GM23248 (cell line): ENCODE data around the gene MX1. TPM values are rescaled to one million over a fixed set of nuclear protein-coding genes. Genes with fewer than 3 reads are reported as not detected.

Source experiments
- DNase-seq: peaks from one replicate; pipeline ENCODE4 v3.0.0-alpha.2; 2015
- H2AFZ ChIP-seq: fragments of 200-600 bp; sonication (generic); 2 replicates; pipeline ENCODE4 v1.6.1; 2016; ENCODE audit warnings: antibody characterized with exemption
- H3F3A ChIP-seq: fragments of 200-600 bp; sonication (generic); 2 replicates; pipeline ENCODE4 v1.6.1; 2016; ENCODE audit warnings: mild to moderate bottlenecking, antibody characterized with exemption, mixed run types; ENCODE audit not compliant: insufficient read depth
- H3K27ac ChIP-seq: fragments of 200-600 bp; sonication (generic); 2 replicates; pipeline ENCODE4 v1.5.1; 2016; ENCODE audit warnings: mild to moderate bottlenecking
- H3K27me3 ChIP-seq: fragments of 200-600 bp; sonication (generic); replicated peaks from 2 replicates; pipeline ENCODE4 v1.6.1; 2016; ENCODE audit warnings: mild to moderate bottlenecking; ENCODE audit not compliant: insufficient read depth
- H3K36me3 ChIP-seq: fragments of 200-600 bp; sonication (generic); 2 replicates; pipeline ENCODE4 v1.6.1; 2016; ENCODE audit warnings: low read depth, mild to moderate bottlenecking
- H3K4me1 ChIP-seq: fragments of 200-600 bp; sonication (generic); 2 replicates; pipeline ENCODE4 v1.6.1; 2016; ENCODE audit warnings: mild to moderate bottlenecking; ENCODE audit not compliant: insufficient read depth
- H3K4me2 ChIP-seq: fragments of 200-600 bp; sonication (generic); one replicate; pipeline ENCODE4 v1.6.1; 2016; ENCODE audit warnings: mild to moderate bottlenecking; ENCODE audit not compliant: unreplicated experiment
- H3K4me3 ChIP-seq: fragments of 200-600 bp; sonication (generic); 2 replicates; pipeline ENCODE4 v1.5.1; 2016; ENCODE audit warnings: mild to moderate bottlenecking
- H3K79me2 ChIP-seq: fragments of 200-600 bp; sonication (generic); 2 replicates; pipeline ENCODE4 v1.6.1; 2016; ENCODE audit warnings: mild to moderate bottlenecking; ENCODE audit not compliant: insufficient read depth
- H3K9ac ChIP-seq: fragments of 200-600 bp; sonication (generic); 2 replicates; pipeline ENCODE4 v1.6.1; 2016; ENCODE audit warnings: mild to moderate bottlenecking
- H3K9me2 ChIP-seq: fragments of 200-600 bp; sonication (generic); 2 replicates; pipeline ENCODE4 v1.6.1; 2016; ENCODE audit warnings: mixed run types, mild to moderate bottlenecking, moderate library complexity; ENCODE audit not compliant: insufficient read depth
- H3K9me3 ChIP-seq: fragments of 200-600 bp; sonication (generic); one replicate; pipeline ENCODE4 v1.6.1; 2017; ENCODE audit warnings: low read depth
- H4K20me1 ChIP-seq: fragments of 200-600 bp; sonication (generic); 2 replicates; pipeline ENCODE4 v1.6.0; 2016; ENCODE audit not compliant: insufficient read depth
- EZH2 ChIP-seq: fragments of 200-600 bp; sonication (generic); IDR thresholded peaks from 2 replicates; pipeline ENCODE4 v1.6.1; 2018; ENCODE audit warnings: antibody characterized with exemption, mild to moderate bottlenecking; ENCODE audit not compliant: insufficient read depth, poor library complexity, severe bottlenecking
- EZH2phosphoT487 ChIP-seq: fragments of 200-600 bp; sonication (generic); IDR thresholded peaks from 2 replicates; pipeline ENCODE4 v1.6.1; 2018; ENCODE audit warnings: antibody characterized with exemption, moderate library complexity, mild to moderate bottlenecking, low read depth; ENCODE audit not compliant: insufficient read depth
- WGBS, 2 experiments: methylation state at CpG; one replicate each; pipeline ENCODE4 v1.1.6; 2015 to 2017; ENCODE audit warnings: low lambda C conversion rate in 2 of 2, low coverage in 1 of 2; ENCODE audit errors: missing lambda C conversion rate in 2 of 2; 5-methylcytosine and 5-hydroxymethylcytosine counted together
- in situ Hi-C: fragments of 300-500 bp; cut with MboI; formaldehyde crosslinking; loops from 2 replicates; pipeline ENCODE4 v1.15.0; 2020
- polyA plus RNA-seq: library from polyadenylated mRNA; unstranded; fragments of >200 nt; fragmentation: Nextera tagmentation; extraction: Ambion mirVana; gene quantifications from 2 replicates; pipeline ENCODE4 v1.2.1, GENCODE V29; 2016
- total RNA-seq: library from RNA; depleted of rRNA; stranded (reverse); fragments of >200 nt; shearing (Covaris generic); gene quantifications from 2 replicates; pipeline ENCODE4 v1.2.3, GENCODE V29; 2014

MX1 gene
- total and polyA plus RNA-seq, 2 experiments from 2014 or later, result 1.6 to 1.9 TPM

- 78 to 80% methylated on average over 3 of the region's 3 CpGs for WGBS, 2 experiments
- in situ Hi-C loops, result no loop called here
- H3K36me3 ChIP-seq, result no peaks in the 10 kb centered on the region
- H3K9ac ChIP-seq, result no peak overlapping the region
- H3K79me2 ChIP-seq, result no peaks in the 10 kb centered on the region
- H2AFZ ChIP-seq, result no peak overlapping the region
- H3K4me2 ChIP-seq, result no peak overlapping the region
- H3K27ac ChIP-seq, result no peak overlapping the region
- no peak for DNase-seq
- TF ChIP-seq EZH2phosphoT487 (no peak), EZH2 (no peak)
- H3K9me3 ChIP-seq, result no peaks in the 10 kb centered on the region
- no peaks in the 10 kb centered on the region for H3K9me2 ChIP-seq
- no peaks in the 10 kb centered on the region for H3K27me3 ChIP-seq
- H3K4me1 ChIP-seq, result no peaks in the 10 kb centered on the region
- no peak overlapping the region for H3K4me3 ChIP-seq
- no peaks in the 10 kb centered on the region for H3F3A ChIP-seq
- H4K20me1 ChIP-seq, result no peaks in the 10 kb centered on the region
Measured at GRCh38 chr21:41447356-41447755, 21.3 kb downstream of the MX1 start.

DNA sequence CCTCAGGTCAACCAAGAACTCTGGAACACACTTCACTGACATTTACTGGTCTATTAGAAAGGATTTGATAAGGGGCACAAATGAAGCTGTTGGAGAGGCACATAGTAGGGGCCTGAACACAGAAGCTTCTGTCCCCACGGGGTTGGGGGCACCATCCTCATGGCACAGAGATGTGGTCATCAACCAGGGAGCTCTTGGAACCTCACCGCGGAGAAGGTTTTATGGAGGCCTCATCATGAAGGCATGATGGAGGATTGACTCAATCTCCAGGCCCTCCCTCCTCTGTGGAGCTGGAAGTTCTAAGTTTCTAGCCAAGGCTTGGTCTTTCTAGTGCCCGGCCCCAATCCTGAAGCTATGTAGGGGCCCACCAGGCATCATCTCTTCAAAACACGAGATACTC, 23.6 kb downstream of the MX1 start:
- DNase-seq, result no peak
- Histone ChIP-seq H3K9me3 (no peaks in the 10 kb centered on the region), H4K20me1 (no peaks in the 10 kb centered on the region), H3F3A (no peaks in the 10 kb centered on the region), H3K27ac (no peak overlapping the region), H3K36me3 (no peaks in the 10 kb centered on the region), H3K4me2 (no peak overlapping the region), H2AFZ (no peak overlapping the region), H3K9me2 (no peaks in the 10 kb centered on the region), H3K27me3 (no peaks in the 10 kb centered on the region), H3K79me2 (no peaks in the 10 kb centered on the region), H3K4me3 (no peak overlapping the region), H3K4me1 (no peaks in the 10 kb centered on the region), H3K9ac (no peak overlapping the region)
- TF ChIP-seq EZH2phosphoT487, result no peak
- TF ChIP-seq EZH2, result no peak
- in situ Hi-C loops, result no loop called here
- WGBS, 2 experiments, result 40 to 41% methylated on average over 5 of the region's 5 CpGs

- TF ChIP-seq EZH2phosphoT487, result no peak
- TF ChIP-seq EZH2, result no peak
- Histone ChIP-seq H3K9me2 (no peaks in the 10 kb centered on the region), H3K4me2 (no peak overlapping the region), H4K20me1 (no peaks in the 10 kb centered on the region), H3K27ac (no peak overlapping the region), H3K4me3 (no peak overlapping the region), H3F3A (no peaks in the 10 kb centered on the region), H3K36me3 (no peaks in the 10 kb centered on the region), H3K9ac (no peak overlapping the region), H3K4me1 (no peaks in the 10 kb centered on the region), H3K27me3 (no peaks in the 10 kb centered on the region), H3K79me2 (no peaks in the 10 kb centered on the region), H3K9me3 (no peaks in the 10 kb centered on the region), H2AFZ (no peak overlapping the region)
- 79 to 86% methylated on average over 15 to 16 of the region's 16 CpGs for WGBS, 2 experiments
- in situ Hi-C loops, result no loop called here
- DNase-seq, result no peak
Measured at GRCh38 chr21:41451753-41452676, 26.0 kb downstream of the MX1 start.

GRCh38 chr21:41453198-41453597, 27.2 kb downstream of the MX1 start:
- Histone ChIP-seq H3K4me2 (no peak overlapping the region), H3K79me2 (no peaks in the 10 kb centered on the region), H3K4me3 (no peak overlapping the region), H3K36me3 (no peaks in the 10 kb centered on the region), H3K27me3 (no peaks in the 10 kb centered on the region), H3K27ac (no peak overlapping the region), H3K4me1 (no peaks in the 10 kb centered on the region), H4K20me1 (no peaks in the 10 kb centered on the region), H3K9me2 (no peaks in the 10 kb centered on the region), H3K9ac (no peak overlapping the region), H2AFZ (no peak overlapping the region), H3K9me3 (no peaks in the 10 kb centered on the region), H3F3A (no peaks in the 10 kb centered on the region)
- DNase-seq, result no peak
- WGBS, 2 experiments, result 22% methylated on average over 3 of the region's 3 CpGs
- in situ Hi-C loops, result no loop called here
- TF ChIP-seq EZH2 (no peak), EZH2phosphoT487 (no peak)
